K562 (cell line): ENCODE results near the gene GPR39. TPM values are rescaled to one million over a fixed set of nuclear protein-coding genes. Genes with fewer than 3 reads are reported as not detected.

Experiments
- ATAC-seq: fragments of 200-7000 bp; cut with Tn5 transposase; 3 replicates; pipeline ENCODE4 v1.9.1; 2020; ENCODE audit warnings: moderate library complexity
- BruUV-seq: library from RNA; stranded (reverse); fragments of 400-500 nt; replicated peaks from 2 replicates; lab custom pipeline; 2021; lab: Mats Ljungman, UMichigan
- CTCF ChIA-PET: fragments of 300-600 bp; formaldehyde crosslinking; extraction: SDS; loops from one replicate; lab custom pipeline; 2021; ENCODE audit warnings: low intra/inter-chr PET ratio; lab: Yijun Ruan, JAX
- POLR2A ChIA-PET: fragments of 300-600, 350-650 bp; sonication (Branson Sonifier 250); formaldehyde crosslinking; extraction: SDS; loops from one replicate; lab custom pipeline; 2021; ENCODE audit warnings: antibody characterized with exemption, inconsistent platforms; lab: Yijun Ruan, JAX
- DNase-seq, 4 experiments: peaks; one replicate each; pipeline versions ENCODE4 v3.0.0 to v3.0.0-alpha.2; 2011 to 2018; ENCODE audit warnings: low spot score in 3 of 4, mixed read lengths in 3 of 4; ENCODE audit errors: extremely low read depth in 1 of 4
- FAIRE-seq: peaks from 2 replicates; lab custom pipeline; 2011; peaks lifted over from hg19 to GRCh38; lab: Jason Lieb, UNC
- H2AFZ ChIP-seq: 2 replicates; pipeline ENCODE4 v1.6.0; 2011; ENCODE audit warnings: low read depth, low read length, control low read depth, inconsistent platforms
- H3K27ac ChIP-seq: fragments of 200-600 bp; 3 replicates; pipeline ENCODE4 v1.8.0; 2011; ENCODE audit warnings: low read depth, mild to moderate bottlenecking, control low read depth, inconsistent platforms, low read length, moderate library complexity, mixed read lengths; ENCODE audit errors: extremely low read depth
- H3K27me3 ChIP-seq, 2 experiments: fragments of 300-600 bp in 1 of 2; 2 replicates in 1 of 2; 3 replicates in 1 of 2; pipeline versions ENCODE4 v1.6.0 to v1.8.0; 2011; ENCODE audit warnings: inconsistent platforms in 2 of 2, low read length in 2 of 2, mild to moderate bottlenecking in 1 of 2, mixed read lengths in 1 of 2, moderate library complexity in 1 of 2; ENCODE audit not compliant: control insufficient read depth in 2 of 2, insufficient read depth in 2 of 2
- H3K36me3 ChIP-seq: fragments of 300-600 bp; 3 replicates; pipeline ENCODE4 v1.8.0; 2011; ENCODE audit warnings: mild to moderate bottlenecking, low read length, inconsistent platforms; ENCODE audit not compliant: control insufficient read depth, insufficient read depth
- H3K4me1 ChIP-seq, 2 experiments: fragments of 200-600 bp in 1 of 2; replicated peaks in 1 of 2; 2 replicates in 1 of 2; 3 replicates in 1 of 2; pipeline versions ENCODE4 v1.5.1 to v1.8.0; 2011; ENCODE audit warnings: inconsistent platforms in 2 of 2, low read length in 2 of 2, mild to moderate bottlenecking in 1 of 2, mixed read lengths in 1 of 2, moderate library complexity in 1 of 2; ENCODE audit not compliant: control insufficient read depth in 2 of 2, insufficient read depth in 2 of 2
- H3K4me2 ChIP-seq: 2 replicates; pipeline ENCODE4 v1.6.1; 2011; ENCODE audit warnings: low read length, control low read depth, inconsistent platforms, mixed read lengths; ENCODE audit not compliant: insufficient read depth
- H3K4me3 ChIP-seq: fragments of 200-600 bp; sonication (generic), shearing (Covaris generic); 2 replicates; pipeline ENCODE4 v1.5.1; 2016; ENCODE audit warnings: control low read depth, inconsistent platforms
- H3K79me2 ChIP-seq: fragments of 200-600 bp; 3 replicates; pipeline ENCODE4 v1.8.0; 2011; ENCODE audit warnings: low read length, inconsistent platforms; ENCODE audit not compliant: control insufficient read depth, insufficient read depth
- H3K9ac ChIP-seq, 2 experiments: 2 replicates each; pipeline versions ENCODE4 v1.6.0 to v1.6.1; 2011; ENCODE audit warnings: low read depth in 2 of 2, low read length in 2 of 2, control low read depth in 1 of 2, inconsistent platforms in 1 of 2, mild to moderate bottlenecking in 1 of 2, mixed read lengths in 1 of 2; ENCODE audit not compliant: insufficient read depth in 1 of 2
- H3K9me1 ChIP-seq: one replicate; pipeline ENCODE4 v1.6.0; 2011; ENCODE audit warnings: inconsistent platforms, mild to moderate bottlenecking, low read length, moderate library complexity; ENCODE audit not compliant: control insufficient read depth, insufficient read depth
- H3K9me3 ChIP-seq: replicated peaks from 2 replicates; pipeline ENCODE4 v1.5.1; 2011; ENCODE audit warnings: low read depth, low read length, inconsistent platforms; ENCODE audit not compliant: control insufficient read depth, insufficient read depth
- H4K20me1 ChIP-seq: replicated peaks from 2 replicates; pipeline ENCODE4 v1.6.1; 2011; ENCODE audit warnings: low read length, inconsistent platforms, mixed read lengths; ENCODE audit not compliant: control insufficient read depth, insufficient read depth
- DACH1 ChIP-seq: fragments of 450-650 bp; IDR thresholded peaks from 2 replicates; pipeline ENCODE4 v1.6.1; 2018; ENCODE audit not compliant: partially characterized antibody
- FUS ChIP-seq: fragments of 200-400 bp; formaldehyde crosslinking; optimal IDR thresholded peaks from 2 replicates; pipeline ENCODE3; 2017; ENCODE audit warnings: low read depth, low read length
- POLR3G ChIP-seq: IDR thresholded peaks from 2 replicates; pipeline ENCODE4 v1.6.1; 2011; ENCODE audit not compliant: insufficient read length, insufficient replicate concordance; ENCODE audit errors: extremely low read depth
- ZSCAN32 ChIP-seq: fragments of 450-650 bp; formaldehyde crosslinking; IDR thresholded peaks from 2 replicates; pipeline ENCODE4 v1.4.0; 2020; ENCODE audit warnings: mild to moderate bottlenecking, moderate library complexity
- ZZZ3 ChIP-seq: fragments of 450-650 bp; IDR thresholded peaks from 2 replicates; pipeline ENCODE4 v1.6.1; 2016; ENCODE audit warnings: antibody characterized with exemption, mild to moderate bottlenecking, moderate library complexity
- WGBS: fragments of 100-300 bp; shearing (Covaris generic); methylation state at CpG from one replicate; pipeline ENCODE4 v1.1.6; 2016; ENCODE audit warnings: low coverage, mixed read lengths; ENCODE audit not compliant: insufficient coverage; ENCODE audit errors: missing lambda C conversion rate; 5-methylcytosine and 5-hydroxymethylcytosine counted together
- in situ Hi-C: fragments of 300-500 bp; cut with MboI; formaldehyde crosslinking; loops from 4 replicates; pipeline ENCODE4 v1.15.0; 2018; ENCODE audit warnings: inconsistent platforms, mixed read lengths
- intact Hi-C: fragments of 100-400 bp; cut with micrococcal nuclease; formaldehyde crosslinking; loops from 2 replicates; pipeline ENCODE4 v1.14.2; 2022
- polyA plus RNA-seq, 8 experiments: library from polyadenylated mRNA; depleted of rRNA in 4 of 8; stranded (reverse) in 5 of 8; unstranded in 3 of 8; fragments of >200 nt; fragmentation: Nextera tagmentation in 2 of 8; fragmentation: Illumina TruSeq in 1 of 8; extraction: Ambion mirVana in 2 of 8; extraction: Trizol in 1 of 8; gene quantifications; 2 replicates each; pipeline versions ENCODE4 v1.2.1 to v1.2.3, GENCODE V29; 2011 to 2014; ENCODE audit warnings: inconsistent platforms in 1 of 8, missing spikeins in 1 of 8
- total RNA-seq, 7 experiments: library from RNA; depleted of rRNA in 6 of 7; stranded (reverse); fragments of >200 nt in 6 of 7; fragmentation: Illumina TruSeq in 2 of 7; extraction: Trizol in 2 of 7; gene quantifications; 2 replicates each; pipeline versions ENCODE4 v1.2.1 to v1.2.3, GENCODE V29; 2011 to 2021; ENCODE audit warnings: low replicate concordance in 1 of 7
- TF ChIP-seq, protein P1 (sequence below), 2 experiments: IDR thresholded peaks in 1 of 2; conservative IDR thresholded peaks in 1 of 2; 2 replicates each; pipeline ENCODE4 v1.6.1; 2016; ENCODE audit warnings: low read depth in 2 of 2, mild to moderate bottlenecking in 1 of 2, missing compliant biosample characterization in 1 of 2, missing genetic modification characterization in 1 of 2, moderate library complexity in 1 of 2

Gene GPR39
- total and polyA plus RNA-seq, 9 of the 15 experiments (the other 6 are each of a cell fraction or from before 2014, with no cell fraction given): 0.04 TPM; not detected in 8

DNA sequence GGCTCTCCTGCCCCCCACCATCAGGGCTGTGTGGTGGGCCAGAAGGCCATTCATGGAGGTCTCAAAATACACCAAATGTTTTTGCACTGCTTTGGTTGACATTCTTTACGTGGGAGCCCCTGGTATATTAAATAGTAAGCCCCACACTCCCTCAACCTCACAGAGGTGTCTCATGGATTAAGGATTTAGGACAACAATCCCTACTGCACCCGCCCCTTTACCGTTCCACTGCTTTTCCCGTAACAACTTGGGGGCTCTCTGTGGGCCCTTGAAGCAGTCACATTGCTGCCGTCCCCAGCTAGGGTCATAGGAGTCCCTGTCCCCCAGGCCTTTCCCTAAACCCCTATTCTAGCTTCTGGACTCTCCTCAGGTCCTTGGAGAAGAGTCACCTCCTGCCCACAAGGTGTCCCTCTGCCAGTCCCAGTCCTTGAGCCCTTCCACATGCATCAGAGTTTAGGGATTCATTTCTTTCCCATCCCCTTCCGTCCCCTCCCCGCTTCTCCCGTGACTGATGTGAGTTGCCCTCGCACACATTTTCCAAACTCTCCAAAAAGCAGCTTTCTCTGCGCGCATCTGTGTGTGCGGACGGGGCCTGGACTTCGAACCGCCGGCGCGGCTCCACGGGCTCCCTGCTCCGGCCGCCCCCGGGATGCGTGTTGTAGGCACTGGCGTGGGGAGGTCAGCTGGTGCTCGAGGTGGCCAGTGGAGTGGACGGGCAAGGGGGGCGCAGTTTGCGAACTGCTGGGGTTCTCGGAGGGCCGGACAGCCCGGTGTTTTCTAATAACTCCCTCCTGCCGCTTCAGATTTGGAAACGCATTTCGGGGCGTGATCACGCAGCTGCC is 168.6 kb downstream of the GPR39 start:
- under 1% methylated on average over 25 of the region's 36 CpGs for WGBS
- in situ Hi-C loops (no loop called here), intact Hi-C loops (no loop called here)
- TF ChIP-seq FUS: no peak
- no peak for TF ChIP-seq POLR3G
- TF ChIP-seq DACH1: no peak
- TF ChIP-seq, protein P1, sequence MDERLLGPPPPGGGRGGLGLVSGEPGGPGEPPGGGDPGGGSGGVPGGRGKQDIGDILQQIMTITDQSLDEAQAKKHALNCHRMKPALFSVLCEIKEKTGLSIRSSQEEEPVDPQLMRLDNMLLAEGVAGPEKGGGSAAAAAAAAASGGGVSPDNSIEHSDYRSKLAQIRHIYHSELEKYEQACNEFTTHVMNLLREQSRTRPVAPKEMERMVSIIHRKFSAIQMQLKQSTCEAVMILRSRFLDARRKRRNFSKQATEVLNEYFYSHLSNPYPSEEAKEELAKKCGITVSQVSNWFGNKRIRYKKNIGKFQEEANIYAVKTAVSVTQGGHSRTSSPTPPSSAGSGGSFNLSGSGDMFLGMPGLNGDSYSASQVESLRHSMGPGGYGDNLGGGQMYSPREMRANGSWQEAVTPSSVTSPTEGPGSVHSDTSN (CRISPR knock-in tag; IDR thresholded peaks at IDR 0.05; ENCODE audit: low read depth): no peak
- TF ChIP-seq, protein P1 (tag; conservative IDR thresholded peaks at IDR 0.05; ENCODE audit: low read depth): no peak
- TF ChIP-seq ZSCAN32 (CRISPR knock-in tag): no peak
- TF ChIP-seq ZZZ3: no peak
- ChIA-PET POLR2A (no interaction called here), CTCF (no interaction called here)
- peaks cover 0 to 6% of the 10 kb centered on the region in 2 experiments; a peak in 3 of 5 replicates for H3K27me3 ChIP-seq
- no peak for FAIRE-seq
- H3K79me2 ChIP-seq: no peaks in the 10 kb centered on the region
- no peak overlapping the region for H2AFZ ChIP-seq
- H3K4me2 ChIP-seq: no peak overlapping the region
- H3K4me3 ChIP-seq: no peak overlapping the region
- no peaks in the 10 kb centered on the region for H3K4me1 ChIP-seq
- ATAC-seq: no peak
- no peaks in the 10 kb centered on the region for H3K36me3 ChIP-seq
- no peaks in the 10 kb centered on the region for H3K9me1 ChIP-seq
- DNase-seq: no peak
- H3K27ac ChIP-seq: no peak overlapping the region
- no peaks in the 10 kb centered on the region for H4K20me1 ChIP-seq
- no peaks in the 10 kb centered on the region for H3K9me3 ChIP-seq
- H3K9ac ChIP-seq: no peak overlapping the region
- BruUV-seq: no TSS peak
